ENCODE data around the gene SPINK4. TPM values are rescaled to one million over a fixed set of nuclear protein-coding genes. Genes with fewer than 3 reads are reported as not detected.

The SPINK4 gene
- total RNA-seq, 1 experiment from 2014 or later, result not detected

GRCh38 chr9:33295571-33295970, 55.6 kb downstream of the SPINK4 start:
- Histone ChIP-seq H3K56ac (ENCODE audit: insufficient read length, low read depth, low read length) (no peak overlapping the region), H2BK5ac (ENCODE audit: insufficient read length, low read length) (no peak overlapping the region), H3K23me2 (ENCODE audit: insufficient read length, low read depth, low read length, poor library complexity, severe bottlenecking) (no peaks in the 10 kb centered on the region), H3K4me2 (ENCODE audit: insufficient read depth, insufficient read length, low read length) (no peak overlapping the region), H2AFZ (ENCODE audit: low read length) (no peak overlapping the region), H3K79me2 (ENCODE audit: insufficient read depth, low read length) (peaks cover 16% of the 10 kb centered on the region; the same call in 1 of the 2 replicates), H3K4ac (ENCODE audit: low read depth, low read length) (no peak overlapping the region), H3T11ph (ENCODE audit: low read length) (no peak overlapping the region), H2BK15ac (ENCODE audit: low read depth, low read length) (no peak overlapping the region), H3K79me1 (ENCODE audit: insufficient read depth, low read depth, low read length, poor library complexity, severe bottlenecking) (peaks cover 10% of the 10 kb centered on the region), H3K14ac (ENCODE audit: insufficient read depth, low read length) (no peak overlapping the region), H2BK12ac (ENCODE audit: insufficient read length, low read depth, low read length) (no peak overlapping the region), H3K4me1 (ENCODE audit: insufficient read depth, low read length) (0 out of 2 replicates have a peak, but pooled peaks cover 2% of the 10 kb centered on the region), H3K9ac (ENCODE audit: extremely low read depth, insufficient read length, low read length) (no peak overlapping the region), H2BK120ac (ENCODE audit: low read depth, low read length, poor library complexity, severe bottlenecking) (no peak overlapping the region), H2BK20ac (ENCODE audit: low read depth, low read length, poor library complexity, severe bottlenecking) (no peak overlapping the region), H2AK5ac (ENCODE audit: insufficient read length, low read length) (no peak overlapping the region), H3K23ac (ENCODE audit: insufficient read length, low read depth, low read length) (no peak overlapping the region), H4K20me1 (ENCODE audit: control insufficient read depth, insufficient read depth, insufficient read length) (no peaks in the 10 kb centered on the region), H4K8ac (replicated peaks; ENCODE audit: insufficient read length, low read depth, low read length) (no peak overlapping the region), H3K27ac (ENCODE audit: insufficient read length, low read depth, low read length) (no peak overlapping the region), H3K18ac (ENCODE audit: insufficient read length, low read depth, low read length) (no peak overlapping the region), H3K9me3 (ENCODE audit: control insufficient read depth, low read depth, low read length) (no peaks in the 10 kb centered on the region), H4K91ac (ENCODE audit: insufficient read length, low read depth, low read length) (no peak overlapping the region), H3K27me3 (ENCODE audit: insufficient read depth, low read length) (no peaks in the 10 kb centered on the region), H4K5ac (ENCODE audit: insufficient read length, low read depth, low read length) (no peak overlapping the region)
- Mint-ChIP-seq H3K27me3 (ENCODE audit: low read depth) (no peaks in the 10 kb centered on the region), H3K27ac (no peak overlapping the region), H3K9me3 (peaks cover 0 to 2% of the 10 kb centered on the region in 2 experiments; a peak in 2 of 5 replicates), H3K36me3 (ENCODE audit: insufficient read depth in 1 of 3, low read depth in 3 of 3) (peaks cover 25 to 68% (median 58%) of the 10 kb centered on the region in 3 experiments; a peak in 6 of 7 replicates), H3K4me1 (peaks cover 7 to 13% of the 10 kb centered on the region in 2 experiments; a peak in 3 of 4 replicates), H3K4me3 (no peak overlapping the region)
- TF ChIP-seq CTCF (conservative IDR thresholded peaks at IDR 0.05), result no peak
- WGBS (ENCODE audit: extremely low coverage, insufficient read length, low lambda C conversion rate), result no CpG with 5 or more reads among the region's 2 CpGs
- DNase-seq, result no peak
